Measurements from ENCODE around the gene PRRX2. TPM values are rescaled to one million over a fixed set of nuclear protein-coding genes. Genes with fewer than 3 reads are reported as not detected.

Gene PRRX2
- total RNA-seq, 1 experiment from 2014 or later: 10.7 TPM

DNA sequence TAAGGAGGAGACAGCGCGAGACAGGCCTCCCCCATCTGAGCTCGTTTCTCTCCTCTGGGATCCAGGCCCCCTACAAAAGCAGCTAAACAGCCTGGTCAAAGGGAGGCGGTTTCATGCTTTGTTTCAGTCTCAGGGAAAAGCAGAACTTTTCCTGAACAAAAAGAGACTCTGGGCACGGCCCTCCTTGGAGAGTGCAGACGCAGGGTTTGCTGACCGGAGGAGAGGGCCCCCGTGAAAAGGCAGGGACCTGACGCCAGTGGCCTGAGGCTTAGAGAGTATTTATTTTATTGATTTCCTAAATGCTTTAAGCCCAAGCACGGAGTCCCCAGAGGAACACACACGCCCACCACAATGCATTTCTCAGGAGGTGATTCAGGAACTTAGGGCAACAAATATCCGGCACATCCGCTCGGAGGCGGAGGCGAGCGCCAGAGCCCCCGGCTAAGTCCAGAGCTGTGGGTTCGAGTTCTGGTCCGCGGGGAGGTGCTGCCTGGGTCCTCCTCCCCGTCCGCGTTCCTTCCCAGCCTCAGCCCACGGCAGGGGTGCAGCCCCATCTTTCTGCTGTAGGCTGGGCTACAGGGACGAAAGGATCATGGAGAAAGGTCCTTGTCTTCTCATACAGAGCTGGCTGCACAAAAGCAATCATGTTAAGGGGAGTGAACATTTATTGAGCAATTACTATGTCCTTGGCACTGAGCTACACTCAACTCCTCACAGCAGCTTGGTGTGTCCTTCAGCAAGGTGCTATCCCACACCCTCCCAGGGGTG, 47.4 kb downstream of the PRRX2 start:
- Mint-ChIP-seq H3K4me3 (no peak overlapping the region), H3K4me1 (peaks cover 12% of the 10 kb centered on the region), H3K27me3 (ENCODE audit: low read depth) (no peaks in the 10 kb centered on the region), H3K9me3 (no peaks in the 10 kb centered on the region), H3K36me3 (no peaks in the 10 kb centered on the region), H3K27ac (peak overlapping the region; percentile 27; the same call in 1 of the 2 replicates)
- no peak for TF ChIP-seq ZNF532 (CRISPR knock-in tag; IDR thresholded peaks at IDR 0.05; ENCODE audit: borderline replicate concordance)
- DNase-seq (ENCODE audit: low spot score) (no peak), ATAC-seq (no peak; the same call in 1 of the 2 replicates)
- CTCF ChIA-PET: interaction anchor here (0.8 to 1.8 kb wide), 7 partner anchors 8 to 570 kb away, joined by 3 to 7 read pairs (median 5); no protein-coding TSS in a partner anchor
- POLR2A ChIA-PET: interaction anchor here (1.2 kb wide), 1 partner anchor 23 kb away, joined by 3 read pairs; no protein-coding TSS in a partner anchor

- no peaks in the 10 kb centered on the region for H3K36me3 Mint-ChIP-seq
- ATAC-seq: peak; percentile 16; the same call in 1 of the 2 replicates
- no peak overlapping the region for H3K4me3 Mint-ChIP-seq
- no peaks in the 10 kb centered on the region for H3K27me3 Mint-ChIP-seq (ENCODE audit: low read depth)
- H3K4me1 Mint-ChIP-seq: peaks cover 12% of the 10 kb centered on the region
- TF ChIP-seq ESRRA (CRISPR knock-in tag; IDR thresholded peaks at IDR 0.05; ENCODE audit: borderline replicate concordance): no peak
- TF ChIP-seq KAT7 (CRISPR knock-in tag; IDR thresholded peaks at IDR 0.05; ENCODE audit: borderline replicate concordance): no peak
- no peak for TF ChIP-seq FOXP4 (CRISPR knock-in tag; IDR thresholded peaks at IDR 0.05)
- TF ChIP-seq JUN (CRISPR knock-in tag; IDR thresholded peaks at IDR 0.05): no peak
- TF ChIP-seq FOXP1 (CRISPR knock-in tag; IDR thresholded peaks at IDR 0.05; ENCODE audit: borderline replicate concordance): no peak
- TF ChIP-seq IRF2 (CRISPR knock-in tag; IDR thresholded peaks at IDR 0.05; ENCODE audit: borderline replicate concordance, low read depth): no peak
- no peak for TF ChIP-seq ZNF263 (CRISPR knock-in tag; IDR thresholded peaks at IDR 0.05; ENCODE audit: low read depth)
- no peak for TF ChIP-seq ATF1 (CRISPR knock-in tag; IDR thresholded peaks at IDR 0.05)
- CTCF ChIA-PET: interaction anchor here (0.5 to 3.1 kb wide), 6 partner anchors 14 to 257 kb away, joined by 3 to 15 read pairs (median 5); no protein-coding TSS in a partner anchor
- H3K27ac Mint-ChIP-seq: no peak overlapping the region
- POLR2A ChIA-PET: no interaction called here
- no peaks in the 10 kb centered on the region for H3K9me3 Mint-ChIP-seq
- DNase-seq (ENCODE audit: low spot score): no peak
These were observed 47.9 kb downstream of the PRRX2 start for GRCh38 chr9:129713402-129713679.

- no peaks in the 10 kb centered on the region for H3K27me3 Mint-ChIP-seq (ENCODE audit: low read depth)
- no peak overlapping the region for H3K4me3 Mint-ChIP-seq
- CTCF ChIA-PET: interaction anchor here (1.3 to 3.1 kb wide), 3 partner anchors 12 to 76 kb away, joined by 3 to 15 read pairs (median 3); no protein-coding TSS in a partner anchor
- no peaks in the 10 kb centered on the region for H3K36me3 Mint-ChIP-seq
- POLR2A ChIA-PET: no interaction called here
- ATAC-seq (no peak), DNase-seq (ENCODE audit: low spot score) (no peak)
- no peak overlapping the region for H3K27ac Mint-ChIP-seq
- no peaks in the 10 kb centered on the region for H3K9me3 Mint-ChIP-seq
- H3K4me1 Mint-ChIP-seq: peaks cover 6% of the 10 kb centered on the region; the same call in 1 of the 2 replicates
- TF ChIP-seq NFE2L1 (CRISPR knock-in tag; IDR thresholded peaks at IDR 0.05) (no peak), ATF1 (CRISPR knock-in tag; IDR thresholded peaks at IDR 0.05) (no peak), SMAD4 (CRISPR knock-in tag; IDR thresholded peaks at IDR 0.05) (no peak), ELF4 (CRISPR knock-in tag; IDR thresholded peaks at IDR 0.05; ENCODE audit: low read depth) (no peak), GABPB1 (CRISPR knock-in tag; IDR thresholded peaks at IDR 0.05) (no peak), ZNF671 (CRISPR knock-in tag; IDR thresholded peaks at IDR 0.05) (no peak), ZNF219 (CRISPR knock-in tag; IDR thresholded peaks at IDR 0.05; ENCODE audit: borderline replicate concordance) (no peak), FOXP4 (CRISPR knock-in tag; IDR thresholded peaks at IDR 0.05) (no peak), ZSCAN18 (CRISPR knock-in tag; IDR thresholded peaks at IDR 0.05) (no peak), ERG (CRISPR knock-in tag; IDR thresholded peaks at IDR 0.05) (no peak), OVOL2 (CRISPR knock-in tag; IDR thresholded peaks at IDR 0.05; ENCODE audit: borderline replicate concordance) (no peak)
These were observed 49.1 kb downstream of the PRRX2 start for GRCh38 chr9:129714511-129715061.

Measured in WTC11 (cell line).